ENCODE data around the gene ZNF785.
"Not testable (repeated sequence)": the region's sequence is repeated elsewhere in the genome, so short reads cannot be mapped to it uniquely, and the experiment has no call there.

Gene ZNF785

DNA sequence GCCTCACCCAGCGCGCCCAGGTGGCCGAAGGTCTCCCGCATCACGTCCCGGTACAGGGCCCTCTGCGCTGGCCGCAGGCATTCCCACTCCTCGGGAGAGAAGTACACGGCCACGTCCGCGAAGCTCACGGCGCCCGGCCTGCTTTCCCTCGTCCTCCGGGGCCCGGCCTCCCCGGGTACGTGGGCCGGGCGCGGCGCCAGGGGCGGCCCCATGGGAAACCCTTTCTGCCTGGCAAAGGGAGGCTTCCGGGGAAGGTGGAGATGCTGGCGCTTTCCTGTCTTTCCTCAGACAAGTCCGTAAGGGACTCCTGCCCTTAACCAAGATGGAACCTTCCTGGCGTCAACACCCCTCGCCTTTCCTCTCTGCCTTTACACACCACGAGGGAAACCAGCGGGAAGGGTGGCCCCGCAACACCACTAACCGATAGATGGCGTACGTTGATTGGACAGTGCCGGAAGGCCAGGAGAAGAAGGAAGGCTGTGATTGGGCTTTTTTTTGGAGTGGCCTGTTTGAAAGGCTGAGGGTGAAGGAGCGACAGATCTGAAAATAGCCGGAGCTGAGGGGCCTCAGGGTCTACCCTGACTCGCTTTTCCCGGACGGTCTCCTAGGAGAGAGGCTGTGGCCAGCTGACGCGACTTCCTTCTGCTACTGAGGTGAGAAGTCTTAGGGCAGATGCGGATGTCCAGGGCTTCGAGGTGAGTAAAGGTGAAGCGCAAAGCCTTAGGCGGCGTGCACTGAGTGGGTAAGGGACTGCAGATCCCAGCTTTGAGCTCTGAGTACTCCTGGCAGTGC, at the start of gene ZNF785:
Gene ZNF785 (minus strand): TSS at position 298 of the 792 bp plus-strand sequence. CDS start 86 bp downstream, at position 212.
- DNase-seq = peak; percentile 98

GRCh38 chr16:30633526-30633925, 48.0 kb upstream of the ZNF785 start:
- DNase-seq = no peak

DNA sequence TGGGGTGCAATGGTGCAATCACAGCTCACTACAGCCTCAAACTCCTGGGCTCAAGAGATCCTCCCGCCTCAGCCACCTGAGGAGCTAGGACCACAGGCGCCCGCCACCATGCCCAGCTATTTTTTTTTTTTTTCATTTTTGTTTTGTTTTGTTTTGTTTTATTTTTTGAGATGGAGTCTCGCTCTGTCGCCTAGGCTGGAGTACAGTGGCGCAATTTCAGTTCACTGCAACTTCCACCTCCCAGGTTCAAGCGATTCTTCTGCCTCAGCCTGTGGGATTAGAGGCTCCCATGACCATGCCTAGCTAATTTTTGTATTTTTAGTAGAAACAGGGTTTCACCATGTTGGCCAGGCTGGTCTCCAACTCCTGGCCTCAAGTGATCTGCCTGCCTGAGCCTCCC, 47.0 kb upstream of the ZNF785 start:
- not testable (repeated sequence) for DNase-seq

- DNase-seq = peak; percentile 83
Observed at GRCh38 chr16:30628628-30629540, 43.4 kb upstream of the ZNF785 start.

GRCh38 chr16:30626236-30626635, 40.7 kb upstream of the ZNF785 start:
- no peak for DNase-seq

GRCh38 chr16:30623536-30624283, 38.2 kb upstream of the ZNF785 start:
- DNase-seq = no peak

GRCh38 chr16:30622455-30623032, 37.0 kb upstream of the ZNF785 start:
- DNase-seq = no peak

GRCh38 chr16:30621765-30622164, 36.3 kb upstream of the ZNF785 start:
- no peak for DNase-seq

GRCh38 chr16:30620169-30620568, 34.7 kb upstream of the ZNF785 start:
- DNase-seq = no peak

GRCh38 chr16:30619638-30620037, 34.1 kb upstream of the ZNF785 start:
- peak; percentile 82 for DNase-seq

DNA sequence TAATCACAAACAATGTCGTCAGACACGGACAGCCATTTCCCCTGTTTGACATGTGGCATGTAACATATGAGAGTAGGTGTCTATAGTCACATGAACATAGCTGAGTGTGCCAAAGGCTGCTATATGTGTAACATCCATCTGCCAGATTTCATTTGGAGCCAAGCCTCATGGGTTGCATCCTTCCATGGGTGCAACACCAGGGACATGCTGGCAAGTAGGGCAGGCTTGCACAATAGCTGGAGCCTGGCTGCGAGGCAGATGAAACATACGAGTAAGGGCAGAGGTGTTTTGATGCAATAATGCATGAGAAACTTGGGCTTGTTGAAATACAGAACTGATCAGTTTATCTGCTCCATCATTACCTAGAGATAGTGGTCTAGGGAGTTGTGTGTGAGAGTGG, 33.7 kb upstream of the ZNF785 start:
- peak; percentile 71 for DNase-seq

- no peak for DNase-seq
Observed at GRCh38 chr16:30615358-30616091, 30.0 kb upstream of the ZNF785 start.

DNA sequence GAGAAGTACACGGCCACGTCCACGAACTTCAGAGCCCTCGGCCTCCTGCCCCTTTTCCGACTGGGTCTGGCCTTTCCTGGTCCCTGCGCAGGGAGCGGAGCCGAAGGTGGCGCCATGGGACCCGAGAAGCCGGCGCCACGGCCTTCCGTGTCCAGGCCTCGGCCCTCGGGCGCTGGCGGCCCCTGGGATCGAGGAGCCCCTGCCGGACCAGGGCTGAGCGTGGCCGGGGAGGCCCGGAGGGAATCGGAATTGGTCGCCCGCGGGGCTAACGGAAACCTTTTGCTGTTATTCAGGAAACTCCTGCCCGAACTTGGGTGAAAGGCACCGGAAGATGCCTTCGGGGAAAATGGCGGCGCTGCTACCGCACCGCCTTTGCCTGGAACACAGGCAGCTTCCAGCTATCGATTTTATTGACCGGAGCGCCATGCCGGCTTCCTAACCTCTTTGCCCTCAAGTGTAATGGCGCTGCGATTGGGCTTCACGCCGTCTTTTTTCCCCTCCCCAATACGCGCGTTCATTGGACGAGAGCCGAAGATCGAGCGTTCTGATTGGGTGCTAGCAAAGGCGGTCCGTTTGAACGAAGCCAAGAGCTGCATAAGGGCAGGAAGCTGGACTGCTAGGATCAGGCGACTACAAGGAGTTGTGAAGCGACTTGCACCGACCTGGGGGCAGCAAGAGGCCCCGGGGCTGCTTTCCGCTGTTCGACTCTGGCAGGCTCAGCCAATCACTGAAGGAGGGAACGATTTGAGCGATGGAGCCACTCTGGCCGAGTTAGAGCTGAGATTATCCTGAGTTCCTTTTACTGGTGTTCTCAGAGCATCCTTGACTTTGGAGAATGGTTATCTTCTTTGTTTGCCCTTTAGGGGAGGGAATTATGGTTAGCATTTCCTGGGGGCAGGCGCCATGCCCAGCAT, 24.7 kb upstream of the ZNF785 start, which contains the start of gene ZNF689:
Gene ZNF689 (minus strand): TSS at position 464 of the 914 bp plus-strand sequence. CDS start 348 bp downstream, at position 116.
- DNase-seq = peak; percentile 92

DNA sequence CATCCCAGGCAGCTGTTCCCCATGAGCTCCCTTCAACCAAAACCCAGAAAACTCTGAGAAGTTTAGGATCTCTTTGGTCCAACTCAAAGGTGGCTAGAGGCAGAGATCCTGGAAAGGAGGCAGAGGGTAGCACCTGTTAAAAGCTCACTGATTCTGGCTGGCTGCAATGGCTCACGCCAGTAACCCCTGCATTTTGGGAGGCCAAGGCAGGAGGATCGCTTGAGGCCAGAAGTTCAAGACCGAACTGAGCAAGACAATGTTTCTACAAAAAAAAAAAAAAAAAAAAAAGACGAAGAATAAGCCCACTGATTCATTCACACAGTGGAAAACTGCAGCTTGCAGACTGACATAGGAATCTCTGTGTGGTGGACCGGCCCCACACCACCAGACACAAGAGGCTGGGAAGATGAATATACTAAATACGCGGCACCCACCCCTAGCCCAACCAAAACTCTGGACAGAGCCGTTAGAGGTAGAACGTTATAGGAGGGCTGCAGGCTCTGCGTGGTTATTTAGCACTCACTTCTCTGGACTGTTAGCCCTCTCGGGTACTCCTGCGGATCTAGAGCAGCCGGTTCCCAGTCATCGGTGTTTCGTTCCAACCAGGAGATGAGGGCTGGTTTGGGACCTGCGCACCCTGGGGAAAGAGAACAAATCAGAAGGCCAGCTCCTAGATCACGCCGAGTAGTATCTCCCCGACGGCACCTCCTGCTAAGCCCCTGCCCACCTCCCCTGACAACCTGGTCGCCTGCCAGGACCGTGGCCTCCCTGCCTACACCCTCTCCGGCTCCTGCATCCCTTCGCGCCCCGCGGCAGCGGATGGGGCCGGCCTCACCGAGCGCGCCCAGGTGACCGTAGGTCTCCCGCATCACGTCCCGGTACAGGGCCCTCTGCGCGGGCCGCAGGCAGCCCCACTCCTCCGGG, 23.8 kb upstream of the ZNF785 start:
- peak; percentile 3 for DNase-seq

GRCh38 chr16:30606004-30606403, 20.5 kb upstream of the ZNF785 start:
- DNase-seq = no peak

- DNase-seq = no peak
Observed at GRCh38 chr16:30605158-30605557, 19.7 kb upstream of the ZNF785 start.

GRCh38 chr16:30604316-30604947, 18.9 kb upstream of the ZNF785 start:
- no peak for DNase-seq

DNA sequence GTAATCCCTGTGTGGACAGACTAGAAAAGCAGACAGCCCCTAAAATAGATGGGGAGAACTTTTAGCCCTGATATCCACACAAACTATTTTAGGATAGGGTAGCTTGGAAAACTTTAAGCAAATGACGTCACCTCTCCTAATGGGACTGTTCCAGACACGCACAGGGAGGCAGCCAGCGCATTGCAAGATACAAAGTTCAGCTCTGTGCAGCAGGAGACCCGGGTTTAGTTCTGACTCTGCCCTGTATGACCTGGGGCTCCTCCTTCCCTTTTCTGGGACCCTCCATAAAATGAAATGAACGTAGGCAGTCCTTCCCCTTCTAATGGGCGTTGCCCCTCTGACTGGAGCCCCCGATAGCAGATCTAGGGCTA, 18.4 kb upstream of the ZNF785 start:
- no peak for DNase-seq

All from kidney glomerular epithelial cell (primary cell).